ENCODE data around the gene SAFB. TPM values are rescaled to one million over a fixed set of nuclear protein-coding genes. Genes with fewer than 3 reads are reported as not detected.
A peak's percentile ranks its signal among the peaks of the same experiment; 100 is the strongest.

The SAFB gene
- total RNA-seq, 1 donor from 2014 or later, result 61.1 TPM

DNA sequence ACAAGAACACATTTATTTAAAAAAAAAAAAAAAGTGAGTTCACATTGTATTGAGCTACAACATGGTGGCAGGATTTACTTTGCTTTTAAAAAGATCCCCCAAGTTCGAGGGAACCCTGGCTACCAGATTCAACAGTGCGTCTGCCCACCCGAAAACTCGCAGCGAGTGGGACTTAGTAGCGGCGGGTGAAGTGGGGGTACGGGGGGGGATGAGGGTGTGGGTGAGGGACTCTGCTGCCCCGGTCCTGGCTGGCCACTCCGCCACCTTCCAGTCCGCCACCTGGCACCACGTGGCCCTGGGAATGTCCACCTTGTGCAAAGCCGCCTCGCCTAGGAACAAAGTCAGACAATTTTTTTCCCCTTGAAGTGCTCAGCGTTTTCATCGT lies 35.8 kb upstream of the SAFB start:
- Histone ChIP-seq H3K36me3 (ENCODE audit: control insufficient read depth in 3 of 3, insufficient read depth in 3 of 3, low read length in 3 of 3) (peaks cover 52 to 59% (median 59%) of the 10 kb centered on the region in 3 donors), H3K4me3 (ENCODE audit: low read length in 3 of 3) (no peak overlapping the region), H3K27me3 (ENCODE audit: control insufficient read depth in 3 of 3, insufficient read depth in 3 of 3, low read length in 3 of 3) (no peaks in the 10 kb centered on the region), H3K27ac (ENCODE audit: low read depth, low read length) (no peak overlapping the region), H3K4me1 (ENCODE audit: control insufficient read depth in 3 of 3, insufficient read depth in 3 of 3, low read length in 3 of 3) (peaks cover 28 to 40% (median 33%) of the 10 kb centered on the region in 3 donors), H3K9ac (ENCODE audit: low read depth in 1 of 3, low read length in 3 of 3) (no peak overlapping the region), H3K9me3 (ENCODE audit: control insufficient read depth in 3 of 3, low read length in 3 of 3) (no peaks in the 10 kb centered on the region)

DNA sequence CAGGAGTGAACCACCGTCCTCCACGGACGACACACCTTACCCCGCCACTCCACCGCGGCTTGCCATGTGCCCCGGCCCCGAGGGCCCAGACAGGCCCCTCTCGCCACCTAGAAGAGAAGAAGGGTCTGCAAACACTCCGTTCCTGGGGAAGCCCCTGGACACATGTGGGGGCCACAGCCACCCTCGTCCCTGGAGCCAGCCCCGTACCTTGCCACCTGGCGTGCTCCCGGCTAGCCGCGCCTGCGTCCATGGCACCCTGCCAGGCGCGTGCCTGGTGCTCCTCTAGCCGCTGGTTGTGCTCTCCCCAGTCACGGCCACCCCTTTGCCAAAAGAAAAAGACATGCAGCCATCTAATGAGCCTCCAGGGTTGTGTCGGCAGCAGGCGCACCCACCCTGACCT lies 35.2 kb upstream of the SAFB start:
- H3K36me3 ChIP-seq (ENCODE audit: control insufficient read depth in 3 of 3, insufficient read depth in 3 of 3, low read length in 3 of 3), result peaks cover 55 to 62% (median 60%) of the 10 kb centered on the region in 3 donors
- H3K4me3 ChIP-seq (ENCODE audit: low read length in 3 of 3), result no peak overlapping the region
- H3K9me3 ChIP-seq (ENCODE audit: control insufficient read depth in 3 of 3, low read length in 3 of 3), result no peaks in the 10 kb centered on the region
- no peak overlapping the region for H3K27ac ChIP-seq (ENCODE audit: low read depth, low read length)
- no peaks in the 10 kb centered on the region for H3K27me3 ChIP-seq (ENCODE audit: control insufficient read depth in 3 of 3, insufficient read depth in 3 of 3, low read length in 3 of 3)
- no peak overlapping the region for H3K9ac ChIP-seq (ENCODE audit: low read depth in 1 of 3, low read length in 3 of 3)
- H3K4me1 ChIP-seq (ENCODE audit: control insufficient read depth in 3 of 3, insufficient read depth in 3 of 3, low read length in 3 of 3), result peaks cover 28 to 40% (median 33%) of the 10 kb centered on the region in 3 donors

DNA sequence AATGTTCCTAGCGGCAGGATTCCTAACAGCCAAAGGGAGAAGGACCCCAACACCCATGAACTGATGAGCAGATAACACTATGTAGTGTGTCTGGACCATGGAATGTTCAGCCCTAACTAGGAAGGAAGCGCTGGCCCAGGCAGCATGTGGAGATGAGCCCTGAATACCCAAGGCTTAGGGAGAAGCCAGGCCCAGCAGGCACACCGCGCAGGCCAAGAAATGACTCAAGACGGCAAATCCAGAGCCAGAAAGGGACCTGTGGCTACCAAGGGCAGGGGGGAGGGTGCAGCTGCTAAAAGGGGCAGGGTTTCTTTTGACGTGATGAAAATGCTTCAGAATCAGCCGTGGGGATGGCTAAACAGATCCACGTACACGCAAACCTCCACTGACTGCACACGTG lies 34.4 kb upstream of the SAFB start:
- no peaks in the 10 kb centered on the region for H3K9me3 ChIP-seq (ENCODE audit: control insufficient read depth in 3 of 3, low read length in 3 of 3)
- peaks cover 63 to 70% (median 68%) of the 10 kb centered on the region in 3 donors for H3K36me3 ChIP-seq (ENCODE audit: control insufficient read depth in 3 of 3, insufficient read depth in 3 of 3, low read length in 3 of 3)
- H3K27ac ChIP-seq (ENCODE audit: low read depth, low read length), result no peak overlapping the region
- H3K4me1 ChIP-seq (ENCODE audit: control insufficient read depth in 3 of 3, insufficient read depth in 3 of 3, low read length in 3 of 3), result peaks cover 28 to 40% (median 33%) of the 10 kb centered on the region in 3 donors
- peak overlapping the region in 1 of 3 donors; percentile 30 for H3K9ac ChIP-seq (ENCODE audit: low read depth in 1 of 3, low read length in 3 of 3)
- no peak overlapping the region for H3K4me3 ChIP-seq (ENCODE audit: low read length in 3 of 3)
- no peaks in the 10 kb centered on the region for H3K27me3 ChIP-seq (ENCODE audit: control insufficient read depth in 3 of 3, insufficient read depth in 3 of 3, low read length in 3 of 3)

DNA sequence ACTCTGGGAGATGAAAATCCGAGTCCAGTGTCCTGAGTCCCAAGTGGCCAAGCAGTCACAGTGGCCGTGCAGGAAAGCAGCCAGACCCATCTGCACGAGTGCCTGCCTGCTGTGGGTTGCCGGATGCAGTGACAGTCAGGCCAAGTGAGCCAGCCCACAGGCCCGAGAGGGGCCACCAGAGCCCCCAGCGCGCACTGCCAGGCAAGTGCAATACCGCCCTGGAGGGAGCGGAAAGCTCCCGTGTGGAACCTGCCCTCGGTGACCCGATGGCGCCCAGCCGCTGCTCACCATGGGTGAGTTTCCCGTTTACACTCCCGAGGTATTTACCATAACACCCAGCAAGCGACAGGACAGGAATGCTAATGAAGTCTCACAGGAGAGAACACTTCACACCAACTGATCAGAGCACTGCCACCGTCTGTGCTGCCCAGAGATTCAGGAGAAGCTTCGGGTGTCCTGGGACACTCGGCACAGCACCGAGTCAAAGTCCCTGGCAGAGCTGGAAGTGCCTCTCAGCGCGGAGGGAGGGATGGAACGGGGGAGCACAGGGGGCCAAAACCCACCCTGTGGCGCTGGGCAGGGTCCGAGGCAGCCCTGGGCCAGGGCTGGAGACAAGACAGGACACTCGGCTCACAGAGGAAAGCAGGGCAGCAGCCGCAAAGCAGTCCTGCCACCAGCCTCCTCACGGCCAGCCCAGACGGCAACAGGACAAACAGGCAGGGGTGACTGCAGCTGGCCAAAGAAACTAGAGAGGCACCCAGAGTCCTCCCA lies 33.8 kb upstream of the SAFB start:
- Histone ChIP-seq H3K9ac (ENCODE audit: low read depth in 1 of 3, low read length in 3 of 3) (peak overlapping the region in 2 of 3 donors; percentile 23 to 30), H3K4me1 (ENCODE audit: control insufficient read depth in 3 of 3, insufficient read depth in 3 of 3, low read length in 3 of 3) (peaks cover 28 to 40% (median 33%) of the 10 kb centered on the region in 3 donors), H3K27me3 (ENCODE audit: control insufficient read depth in 3 of 3, insufficient read depth in 3 of 3, low read length in 3 of 3) (no peaks in the 10 kb centered on the region), H3K4me3 (ENCODE audit: low read length in 3 of 3) (no peak overlapping the region), H3K36me3 (ENCODE audit: control insufficient read depth in 3 of 3, insufficient read depth in 3 of 3, low read length in 3 of 3) (peaks cover 69 to 76% (median 74%) of the 10 kb centered on the region in 3 donors), H3K9me3 (ENCODE audit: control insufficient read depth in 3 of 3, low read length in 3 of 3) (no peaks in the 10 kb centered on the region), H3K27ac (ENCODE audit: low read depth, low read length) (peak overlapping the region; percentile 25)

DNA sequence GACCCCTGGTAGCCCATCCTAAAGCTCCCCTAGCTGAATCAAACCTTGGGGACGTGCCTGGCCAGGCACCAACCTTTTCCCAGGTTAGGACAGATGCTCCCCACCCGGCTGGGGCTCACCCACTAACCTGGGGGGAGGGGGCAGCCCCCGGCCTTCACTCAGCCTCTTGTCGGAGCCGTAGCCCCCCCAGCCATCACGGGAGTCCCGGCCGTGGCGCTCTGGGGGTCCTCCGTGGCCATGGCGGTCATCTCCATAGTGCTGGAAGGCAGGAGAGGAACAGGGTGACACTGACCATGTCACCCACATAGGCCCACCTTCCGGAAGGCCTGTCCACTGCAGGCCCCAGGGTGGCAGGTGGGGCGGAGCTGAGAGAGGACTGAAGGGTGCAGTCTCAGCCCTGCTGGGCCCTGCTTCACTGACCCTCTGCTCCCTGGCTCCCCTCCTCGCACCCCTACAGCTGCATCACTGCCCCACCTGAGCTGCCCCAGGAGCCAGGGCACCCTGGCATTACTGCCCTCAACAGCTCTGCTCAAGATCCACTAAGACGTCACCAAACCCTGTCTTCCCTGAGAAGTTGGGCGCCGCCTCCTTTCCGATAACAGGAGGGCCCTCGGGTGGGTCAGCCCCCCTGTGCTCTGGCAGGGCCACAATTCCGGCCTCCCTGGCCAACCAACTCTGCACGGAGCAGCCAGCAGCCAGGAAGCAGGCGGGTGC lies 32.6 kb upstream of the SAFB start:
- Histone ChIP-seq H3K36me3 (ENCODE audit: control insufficient read depth in 3 of 3, insufficient read depth in 3 of 3, low read length in 3 of 3) (peaks cover 81 to 88% (median 86%) of the 10 kb centered on the region in 3 donors), H3K9ac (ENCODE audit: low read depth in 1 of 3, low read length in 3 of 3) (no peak overlapping the region), H3K27ac (ENCODE audit: low read depth, low read length) (no peak overlapping the region), H3K27me3 (ENCODE audit: control insufficient read depth in 3 of 3, insufficient read depth in 3 of 3, low read length in 3 of 3) (no peaks in the 10 kb centered on the region), H3K4me1 (ENCODE audit: control insufficient read depth in 3 of 3, insufficient read depth in 3 of 3, low read length in 3 of 3) (peaks cover 25 to 37% (median 28%) of the 10 kb centered on the region in 3 donors), H3K4me3 (ENCODE audit: low read length in 3 of 3) (no peak overlapping the region), H3K9me3 (ENCODE audit: control insufficient read depth in 3 of 3, low read length in 3 of 3) (no peaks in the 10 kb centered on the region)

DNA sequence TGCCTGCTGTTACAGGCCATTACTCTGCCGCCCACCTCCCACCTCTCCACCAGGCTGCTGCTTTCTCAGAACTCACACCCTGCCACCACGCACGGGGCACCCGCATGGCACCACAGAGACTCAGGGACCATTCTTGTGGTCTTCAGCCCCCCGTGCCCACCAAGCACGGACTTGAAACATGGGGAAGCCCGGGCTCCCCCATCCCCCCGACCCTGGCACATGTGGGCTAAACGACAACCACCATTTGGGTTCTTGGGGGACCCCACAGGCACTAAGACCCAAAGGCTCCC lies 32.1 kb upstream of the SAFB start:
- Histone ChIP-seq H3K27me3 (ENCODE audit: control insufficient read depth in 3 of 3, insufficient read depth in 3 of 3, low read length in 3 of 3) (no peaks in the 10 kb centered on the region), H3K4me1 (ENCODE audit: control insufficient read depth in 3 of 3, insufficient read depth in 3 of 3, low read length in 3 of 3) (peaks cover 20 to 32% (median 23%) of the 10 kb centered on the region in 3 donors), H3K9me3 (ENCODE audit: control insufficient read depth in 3 of 3, low read length in 3 of 3) (no peaks in the 10 kb centered on the region), H3K36me3 (ENCODE audit: control insufficient read depth in 3 of 3, insufficient read depth in 3 of 3, low read length in 3 of 3) (peaks cover 86 to 93% (median 91%) of the 10 kb centered on the region in 3 donors), H3K4me3 (ENCODE audit: low read length in 3 of 3) (no peak overlapping the region), H3K27ac (ENCODE audit: low read depth, low read length) (no peak overlapping the region), H3K9ac (ENCODE audit: low read depth in 1 of 3, low read length in 3 of 3) (no peak overlapping the region)

DNA sequence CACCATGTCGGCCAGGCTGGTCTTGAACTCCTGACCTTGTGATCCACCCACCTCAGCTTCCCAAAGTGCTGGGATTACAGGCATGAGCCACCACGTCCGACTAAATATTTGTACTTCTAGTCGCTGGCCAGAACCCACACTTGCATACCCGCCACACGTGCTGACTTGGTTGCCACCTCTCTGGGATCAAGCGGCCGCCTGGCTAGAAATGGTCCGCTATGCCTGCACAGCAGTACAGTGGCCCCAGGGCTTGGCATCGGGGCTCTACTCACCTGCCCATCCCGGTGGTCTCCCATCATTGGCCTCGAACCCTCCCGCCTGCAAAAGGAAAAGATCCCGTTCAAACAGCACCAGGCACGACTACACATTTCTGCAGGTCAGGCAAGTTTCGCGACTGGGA lies 31.4 kb upstream of the SAFB start:
- H3K36me3 ChIP-seq (ENCODE audit: control insufficient read depth in 3 of 3, insufficient read depth in 3 of 3, low read length in 3 of 3), result peaks cover 92 to 96% (median 93%) of the 10 kb centered on the region in 3 donors
- no peaks in the 10 kb centered on the region for H3K9me3 ChIP-seq (ENCODE audit: control insufficient read depth in 3 of 3, low read length in 3 of 3)

DNA sequence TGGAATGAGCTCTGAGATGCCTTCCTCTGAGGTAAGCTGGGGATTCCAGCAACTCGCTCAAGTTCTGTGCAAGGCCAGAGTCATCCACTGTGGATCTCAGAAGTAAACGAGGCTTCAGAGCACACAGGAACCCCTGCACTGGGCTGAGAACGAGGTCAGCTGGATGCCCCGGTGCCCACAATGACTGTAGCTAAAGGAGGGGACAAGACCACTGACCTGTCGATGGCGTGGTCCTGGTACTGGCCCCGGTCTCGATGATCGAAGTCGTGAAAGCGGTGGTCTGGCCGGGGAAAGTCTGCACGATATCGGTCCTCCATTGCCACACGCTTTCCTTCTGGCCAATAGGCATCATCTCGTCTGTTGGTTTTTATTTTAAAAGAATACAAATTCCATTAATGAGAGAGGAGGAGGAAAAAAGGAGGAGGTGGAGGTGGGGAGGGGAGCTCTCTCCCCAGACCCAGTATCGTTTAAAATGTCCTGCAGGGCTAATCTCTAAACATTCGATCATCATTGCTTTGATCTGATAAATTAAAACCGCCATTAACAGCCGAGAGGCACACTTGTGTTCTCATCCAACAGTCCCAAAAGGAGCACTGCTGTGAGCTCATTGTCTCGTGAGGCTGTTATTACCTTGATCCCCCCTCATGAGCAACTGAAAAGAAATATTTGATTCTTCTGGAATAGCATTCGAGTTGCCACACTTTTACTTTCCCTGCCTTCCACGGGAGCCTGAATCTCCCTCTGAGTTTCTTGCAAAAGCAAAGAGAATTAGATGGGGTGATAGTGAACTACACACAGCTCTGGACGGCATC lies 30.1 kb upstream of the SAFB start:
- peaks cover 10 to 19% (median 17%) of the 10 kb centered on the region in 3 donors for H3K4me1 ChIP-seq (ENCODE audit: control insufficient read depth in 3 of 3, insufficient read depth in 3 of 3, low read length in 3 of 3)
- no peak overlapping the region for H3K27ac ChIP-seq (ENCODE audit: low read depth, low read length)
- no peak overlapping the region for H3K4me3 ChIP-seq (ENCODE audit: low read length in 3 of 3)
- H3K36me3 ChIP-seq (ENCODE audit: control insufficient read depth in 3 of 3, insufficient read depth in 3 of 3, low read length in 3 of 3), result peaks cover 93 to 96% (median 94%) of the 10 kb centered on the region in 3 donors
- no peak overlapping the region for H3K9ac ChIP-seq (ENCODE audit: low read depth in 1 of 3, low read length in 3 of 3)
- no peaks in the 10 kb centered on the region for H3K9me3 ChIP-seq (ENCODE audit: control insufficient read depth in 3 of 3, low read length in 3 of 3)
- H3K27me3 ChIP-seq (ENCODE audit: control insufficient read depth in 3 of 3, insufficient read depth in 3 of 3, low read length in 3 of 3), result no peaks in the 10 kb centered on the region

More for the DNA sequence above, 31.4 kb upstream of the SAFB start:
- H3K4me1 ChIP-seq (ENCODE audit: control insufficient read depth in 3 of 3, insufficient read depth in 3 of 3, low read length in 3 of 3), result peaks cover 13 to 25% (median 17%) of the 10 kb centered on the region in 3 donors
- H3K4me3 ChIP-seq (ENCODE audit: low read length in 3 of 3), result no peak overlapping the region
- no peaks in the 10 kb centered on the region for H3K27me3 ChIP-seq (ENCODE audit: control insufficient read depth in 3 of 3, insufficient read depth in 3 of 3, low read length in 3 of 3)
- H3K27ac ChIP-seq (ENCODE audit: low read depth, low read length), result no peak overlapping the region
- no peak overlapping the region for H3K9ac ChIP-seq (ENCODE audit: low read depth in 1 of 3, low read length in 3 of 3)

DNA sequence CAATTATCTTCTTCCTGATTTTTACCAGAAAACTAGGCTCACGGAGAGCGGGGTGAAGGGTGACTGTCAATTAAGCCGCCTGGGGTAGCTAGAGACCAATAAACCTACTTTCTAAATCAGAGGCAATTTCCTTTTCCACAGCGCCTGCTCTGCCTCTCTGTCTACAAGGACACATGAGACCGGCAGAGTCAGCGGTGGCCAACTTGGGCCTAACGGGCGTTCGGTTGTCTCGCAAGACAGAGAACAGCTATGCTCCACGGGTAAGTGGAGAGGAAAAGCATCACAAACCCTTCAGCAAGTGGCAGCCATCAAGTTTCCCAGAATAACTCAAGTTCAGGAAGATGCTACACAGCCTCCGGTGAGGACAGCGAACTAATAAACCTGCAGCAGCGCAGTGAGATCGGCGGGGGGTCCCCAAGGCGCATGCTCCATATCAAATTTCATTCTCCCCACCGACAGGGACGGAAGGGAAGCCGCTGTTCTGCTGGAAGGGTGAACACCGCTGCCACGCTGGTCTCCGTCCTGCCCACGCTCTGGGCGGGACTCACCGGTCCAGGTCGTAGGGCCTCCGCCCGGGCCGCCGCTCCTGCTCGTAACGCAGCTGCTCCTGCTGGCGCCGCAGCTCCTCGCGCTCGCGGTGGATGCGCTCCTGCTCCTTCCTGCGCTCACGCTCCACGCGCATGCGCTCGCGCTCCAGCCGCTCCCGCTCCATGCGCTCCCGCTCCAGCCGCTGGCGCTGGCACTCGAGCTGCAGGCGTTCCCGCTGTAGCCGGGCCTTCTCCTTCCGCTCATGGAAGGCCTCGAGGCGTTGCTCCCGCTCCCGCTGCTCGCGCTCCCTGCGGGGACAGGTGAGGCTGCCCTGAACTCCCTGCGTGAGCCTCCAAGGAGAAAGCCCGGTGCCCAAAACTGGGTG lies 29.3 kb upstream of the SAFB start:
- peaks cover 93 to 95% (median 94%) of the 10 kb centered on the region in 3 donors for H3K36me3 ChIP-seq (ENCODE audit: control insufficient read depth in 3 of 3, insufficient read depth in 3 of 3, low read length in 3 of 3)
- H3K27ac ChIP-seq (ENCODE audit: low read depth, low read length), result no peak overlapping the region
- no peaks in the 10 kb centered on the region for H3K9me3 ChIP-seq (ENCODE audit: control insufficient read depth in 3 of 3, low read length in 3 of 3)
- H3K27me3 ChIP-seq (ENCODE audit: control insufficient read depth in 3 of 3, insufficient read depth in 3 of 3, low read length in 3 of 3), result no peaks in the 10 kb centered on the region
- H3K9ac ChIP-seq (ENCODE audit: low read depth in 1 of 3, low read length in 3 of 3), result no peak overlapping the region
- peaks cover 3 to 12% (median 10%) of the 10 kb centered on the region in 3 donors for H3K4me1 ChIP-seq (ENCODE audit: control insufficient read depth in 3 of 3, insufficient read depth in 3 of 3, low read length in 3 of 3)
- H3K4me3 ChIP-seq (ENCODE audit: low read length in 3 of 3), result no peak overlapping the region

Measured in skeletal muscle tissue (tissue), 4 donors.